CD14-positive monocyte (primary cell): ENCODE measurements around the gene PAK4. TPM values are rescaled to one million over a fixed set of nuclear protein-coding genes. Genes with fewer than 3 reads are reported as not detected.

ENCODE experiments used
- DNase-seq, 3 donors: peaks; one replicate each; pipeline ENCODE4 v3.0.0-alpha.2; 2011 to 2022
- H2AFZ ChIP-seq: 2 replicates; pipeline ENCODE4 v1.6.0; 2012; ENCODE audit warnings: mild to moderate bottlenecking, low read depth, low read length, inconsistent platforms; ENCODE audit not compliant: insufficient read depth, poor library complexity, severe bottlenecking
- H3K27ac ChIP-seq, 2 donors: 1 replicate in 1 of 2; 2 replicates in 1 of 2; pipeline ENCODE4 v1.5.1; 2012 to 2013; ENCODE audit warnings: low read length in 2 of 2, control low read depth in 1 of 2, inconsistent platforms in 1 of 2, low read depth in 1 of 2, mild to moderate bottlenecking in 1 of 2
- H3K27me3 ChIP-seq, 2 donors: one replicate each; pipeline versions ENCODE4 v1.6.0 to v1.6.1; 2011 to 2013; ENCODE audit warnings: low read length in 2 of 2; ENCODE audit not compliant: control insufficient read depth in 2 of 2, insufficient read depth in 2 of 2
- H3K36me3 ChIP-seq, 2 donors: replicated peaks in 1 of 2; 1 replicate in 1 of 2; 2 replicates in 1 of 2; pipeline versions ENCODE4 v1.5.1 to v1.6.1; 2012 to 2013; ENCODE audit warnings: low read length in 2 of 2, control low read depth in 1 of 2, inconsistent platforms in 1 of 2, mild to moderate bottlenecking in 1 of 2; ENCODE audit not compliant: insufficient read depth in 2 of 2, control insufficient read depth in 1 of 2
- H3K4me1 ChIP-seq, 2 donors: 1 replicate in 1 of 2; 2 replicates in 1 of 2; pipeline versions ENCODE4 v1.5.1 to v1.6.1; 2012 to 2013; ENCODE audit warnings: low read length in 2 of 2, control low read depth in 1 of 2, inconsistent platforms in 1 of 2, mild to moderate bottlenecking in 1 of 2, moderate library complexity in 1 of 2; ENCODE audit not compliant: insufficient read depth in 2 of 2, control insufficient read depth in 1 of 2
- H3K4me2 ChIP-seq: replicated peaks from 2 replicates; pipeline ENCODE3; 2012; ENCODE audit warnings: low read length, moderate library complexity, mild to moderate bottlenecking; ENCODE audit not compliant: poor library complexity, severe bottlenecking; ENCODE audit errors: extremely low read depth
- H3K4me3 ChIP-seq, 3 experiments: fragments of 200-600 bp in 1 of 3; sonication (generic) in 1 of 3; replicated peaks in 1 of 3; 1 replicate in 2 of 3; 2 replicates in 1 of 3; pipeline ENCODE4 v1.5.1; 2011 to 2013; ENCODE audit warnings: low read length in 3 of 3, mild to moderate bottlenecking in 3 of 3, control low read depth in 2 of 3, low read depth in 2 of 3, inconsistent platforms in 1 of 3, moderate library complexity in 1 of 3
- H3K79me2 ChIP-seq: 2 replicates; pipeline ENCODE4 v1.6.0; 2012; ENCODE audit warnings: mild to moderate bottlenecking, control low read depth, inconsistent platforms, low read length, moderate library complexity; ENCODE audit not compliant: insufficient read depth
- H3K9ac ChIP-seq: 2 replicates; pipeline ENCODE4 v1.6.0; 2017; ENCODE audit warnings: low read length, mild to moderate bottlenecking; ENCODE audit not compliant: insufficient read depth, poor library complexity, severe bottlenecking
- H3K9me3 ChIP-seq, 2 donors: replicated peaks in 1 of 2; 1 replicate in 1 of 2; 2 replicates in 1 of 2; pipeline versions ENCODE4 v1.5.1 to v1.6.1; 2012 to 2013; ENCODE audit warnings: low read length in 2 of 2, control low read depth in 1 of 2; ENCODE audit not compliant: control insufficient read depth in 1 of 2, insufficient read depth in 1 of 2
- H4K20me1 ChIP-seq: 2 replicates; pipeline ENCODE4 v1.6.0; 2012; ENCODE audit warnings: mild to moderate bottlenecking, low read length, control low read depth, moderate library complexity; ENCODE audit not compliant: insufficient read depth
- H3K27ac Mint-ChIP-seq, 7 donors: one replicate each; pipeline ENCODE4 v1.8.0; 2020; ENCODE audit warnings: mild to moderate bottlenecking in 7 of 7, mixed read lengths in 7 of 7, moderate library complexity in 6 of 7, inconsistent platforms in 2 of 7
- H3K27me3 Mint-ChIP-seq, 3 donors: one replicate each; pipeline ENCODE4 v1.8.0; 2021 to 2022; ENCODE audit warnings: low read depth in 3 of 3, mild to moderate bottlenecking in 3 of 3, mixed read lengths in 3 of 3, moderate library complexity in 3 of 3, inconsistent platforms in 1 of 3
- H3K36me3 Mint-ChIP-seq, 2 donors: one replicate each; pipeline ENCODE4 v1.8.0; 2020; ENCODE audit warnings: mixed read lengths in 2 of 2, inconsistent platforms in 1 of 2, mild to moderate bottlenecking in 1 of 2
- H3K4me1 Mint-ChIP-seq: one replicate; pipeline ENCODE4 v1.8.0; 2020; ENCODE audit warnings: mild to moderate bottlenecking, mixed read lengths
- H3K4me3 Mint-ChIP-seq, 2 donors: one replicate each; pipeline ENCODE4 v1.8.0; 2020; ENCODE audit warnings: mild to moderate bottlenecking in 2 of 2, mixed read lengths in 2 of 2, moderate library complexity in 1 of 2
- H3K9me3 Mint-ChIP-seq, 7 donors: one replicate each; pipeline ENCODE4 v1.8.0; 2020 to 2022; ENCODE audit warnings: mixed read lengths in 7 of 7, mild to moderate bottlenecking in 6 of 7, moderate library complexity in 6 of 7, inconsistent platforms in 2 of 7
- WGBS: methylation state at CpG from one replicate; pipeline ENCODE4 v1.1.5; 2013; ENCODE audit warnings: missing lambda C conversion rate; ENCODE audit not compliant: insufficient coverage; 5-methylcytosine and 5-hydroxymethylcytosine counted together
- intact Hi-C, 2 donors: fragments of 100-400 bp; cut with micrococcal nuclease; formaldehyde crosslinking; loops; one replicate each; pipeline versions ENCODE4 v1.15.0 to v1.15.1; 2023
- polyA plus RNA-seq, 3 donors: library from polyadenylated mRNA; depleted of rRNA in 1 of 3; unstranded in 2 of 3; stranded (reverse) in 1 of 3; fragments of 300-500 nt in 2 of 3; fragments of >200 nt in 1 of 3; fragmentation: Illumina TruSeq in 2 of 3; gene quantifications; 1 replicate in 2 of 3; 2 replicates in 1 of 3; pipeline ENCODE4 v1.2.3, GENCODE V29; 2012 to 2021
- TF ChIP-seq, protein P1 (sequence below): fragments of 200-600 bp; IDR thresholded peaks from one replicate; pipeline ENCODE4 v1.8.0; 2022; ENCODE audit warnings: antibody characterized with exemption, mild to moderate bottlenecking

PAK4 gene
- polyA plus RNA-seq, 3 donors, result 1.3 to 11.3 (median 1.5) TPM

DNA sequence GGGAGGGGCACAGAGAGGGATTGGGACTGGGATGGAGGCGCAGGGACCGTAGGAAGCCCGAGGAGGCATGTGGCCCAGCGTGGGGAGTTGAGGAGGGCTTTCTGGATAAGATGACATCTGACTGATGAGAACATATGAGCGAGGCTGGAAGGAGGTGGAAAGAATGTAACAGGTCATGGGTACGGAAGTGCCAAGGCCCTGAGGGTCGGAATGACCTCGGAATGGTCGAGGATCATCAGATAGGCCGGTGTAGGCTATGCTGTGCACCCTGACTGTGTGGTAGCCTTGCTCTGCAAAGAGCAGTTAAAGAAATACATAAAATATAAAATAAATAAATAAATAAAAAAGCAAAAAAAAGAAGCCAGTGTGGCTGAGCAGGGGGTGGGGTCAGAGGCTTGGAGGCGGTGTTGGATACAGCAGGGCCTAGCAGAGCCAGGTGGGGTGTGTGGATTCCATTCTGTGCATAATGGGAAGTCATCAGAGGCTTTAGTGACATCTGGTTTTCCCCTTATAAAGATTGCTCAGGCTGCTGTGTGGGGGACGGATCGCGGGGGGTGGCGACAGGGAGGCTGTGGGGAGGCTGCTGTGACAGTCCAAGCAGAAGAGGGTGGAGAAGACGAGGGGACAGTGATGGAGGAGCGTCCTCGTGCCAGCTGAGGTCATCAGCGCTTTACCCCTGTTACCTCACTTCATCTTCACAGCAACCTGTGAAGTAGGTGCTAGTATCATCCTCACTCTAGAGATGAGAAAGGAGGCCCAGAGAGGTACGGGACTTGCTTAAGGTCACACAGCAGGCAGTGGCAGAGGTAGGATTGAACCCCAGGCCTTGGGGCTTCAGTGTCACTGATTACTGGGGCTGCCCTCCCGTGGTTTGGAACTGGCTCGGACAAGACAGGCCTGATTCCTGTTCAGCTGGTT is 5.0 kb downstream of the PAK4 start:
- H4K20me1 ChIP-seq, result peaks cover 42% of the 10 kb centered on the region
- H3K27me3 ChIP-seq, result no peaks in the 10 kb centered on the region
- H3K27ac ChIP-seq, result no peak overlapping the region
- no peak overlapping the region for H3K4me2 ChIP-seq
- Mint-ChIP-seq H3K9me3 (no peaks in the 10 kb centered on the region), H3K27me3 (peaks cover 0 to 2% (median 0%) of the 10 kb centered on the region in 3 donors), H3K36me3 (peaks cover 3 to 4% of the 10 kb centered on the region in 2 donors), H3K4me3 (peak overlapping the region in 1 of 2 donors; percentile 24), H3K4me1 (peaks cover 41% of the 10 kb centered on the region), H3K27ac (peak overlapping the region in 4 of 7 donors; percentile 37 to 48 (median 44))
- DNase-seq, result no peak
- TF ChIP-seq, protein P1, sequence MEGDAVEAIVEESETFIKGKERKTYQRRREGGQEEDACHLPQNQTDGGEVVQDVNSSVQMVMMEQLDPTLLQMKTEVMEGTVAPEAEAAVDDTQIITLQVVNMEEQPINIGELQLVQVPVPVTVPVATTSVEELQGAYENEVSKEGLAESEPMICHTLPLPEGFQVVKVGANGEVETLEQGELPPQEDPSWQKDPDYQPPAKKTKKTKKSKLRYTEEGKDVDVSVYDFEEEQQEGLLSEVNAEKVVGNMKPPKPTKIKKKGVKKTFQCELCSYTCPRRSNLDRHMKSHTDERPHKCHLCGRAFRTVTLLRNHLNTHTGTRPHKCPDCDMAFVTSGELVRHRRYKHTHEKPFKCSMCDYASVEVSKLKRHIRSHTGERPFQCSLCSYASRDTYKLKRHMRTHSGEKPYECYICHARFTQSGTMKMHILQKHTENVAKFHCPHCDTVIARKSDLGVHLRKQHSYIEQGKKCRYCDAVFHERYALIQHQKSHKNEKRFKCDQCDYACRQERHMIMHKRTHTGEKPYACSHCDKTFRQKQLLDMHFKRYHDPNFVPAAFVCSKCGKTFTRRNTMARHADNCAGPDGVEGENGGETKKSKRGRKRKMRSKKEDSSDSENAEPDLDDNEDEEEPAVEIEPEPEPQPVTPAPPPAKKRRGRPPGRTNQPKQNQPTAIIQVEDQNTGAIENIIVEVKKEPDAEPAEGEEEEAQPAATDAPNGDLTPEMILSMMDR, result no peak
- no peak overlapping the region for H2AFZ ChIP-seq
- intact Hi-C loops, result no loop called here
- H3K79me2 ChIP-seq, result peaks cover 73% of the 10 kb centered on the region
- H3K4me3 ChIP-seq, result no peak overlapping the region
- 88% methylated on average over 11 of the region's 22 CpGs for WGBS
- no peaks in the 10 kb centered on the region for H3K36me3 ChIP-seq
- no peak overlapping the region for H3K9ac ChIP-seq
- H3K9me3 ChIP-seq, result no peaks in the 10 kb centered on the region
- peaks cover 13 to 25% of the 10 kb centered on the region in 2 donors for H3K4me1 ChIP-seq

DNA sequence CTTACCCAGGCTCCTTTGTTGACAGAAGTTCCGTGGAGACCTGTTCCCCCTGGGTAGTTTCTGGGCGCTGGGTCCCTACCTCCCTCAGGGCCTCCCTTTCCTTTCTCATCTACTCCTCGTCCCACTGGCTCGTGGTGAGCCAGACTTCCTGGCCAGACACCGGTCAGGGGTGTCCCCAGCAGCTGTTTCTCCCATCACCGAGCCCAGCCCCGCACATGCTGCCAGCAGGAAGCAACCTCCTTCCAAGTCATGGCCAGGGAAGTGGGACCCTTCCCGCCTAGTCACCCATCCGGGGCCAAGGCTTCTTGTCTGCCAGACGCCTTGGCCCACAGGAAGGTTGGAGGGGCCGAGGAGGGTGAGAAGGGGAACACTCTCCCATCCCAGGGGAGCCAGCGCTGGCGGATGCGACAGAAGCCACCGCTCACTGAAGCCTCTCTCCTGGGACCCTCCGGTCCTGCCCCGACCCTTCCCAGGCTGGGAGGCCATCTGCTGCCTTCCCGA is 5.7 kb downstream of the PAK4 start:
- H3K79me2 ChIP-seq, result peaks cover 70% of the 10 kb centered on the region
- TF ChIP-seq, protein P1, result no peak
- H3K4me3 Mint-ChIP-seq, result no peak overlapping the region

More for the DNA sequence above, 5.7 kb downstream of the PAK4 start:
- no peaks in the 10 kb centered on the region for H3K36me3 ChIP-seq
- H3K4me1 ChIP-seq, result peaks cover 9 to 19% of the 10 kb centered on the region in 2 donors
- no peaks in the 10 kb centered on the region for H3K9me3 ChIP-seq
- no peaks in the 10 kb centered on the region for H3K27me3 ChIP-seq
- H3K4me2 ChIP-seq, result no peak overlapping the region
- no peak overlapping the region for H3K27ac ChIP-seq
- H2AFZ ChIP-seq, result no peak overlapping the region
- no peak for DNase-seq
- H3K9ac ChIP-seq, result no peak overlapping the region
- H4K20me1 ChIP-seq, result peaks cover 46% of the 10 kb centered on the region
- peaks cover 40% of the 10 kb centered on the region for H3K4me1 Mint-ChIP-seq
- peak overlapping the region in 4 of 7 donors; percentile 10 to 51 (median 29) for H3K27ac Mint-ChIP-seq
- intact Hi-C loops, result no loop called here
- WGBS, result 30% methylated on average over 8 of the region's 18 CpGs
- H3K36me3 Mint-ChIP-seq, result peaks cover 3 to 6% of the 10 kb centered on the region in 2 donors
- H3K4me3 ChIP-seq, result no peak overlapping the region
- no peaks in the 10 kb centered on the region for H3K9me3 Mint-ChIP-seq
- H3K27me3 Mint-ChIP-seq, result peaks cover 0 to 2% (median 0%) of the 10 kb centered on the region in 3 donors
